SK-N-SH treated with all-trans-retinoic acid at 6 μM for 48 hours (cell line): Measurements from ENCODE around the gene SPINK9.

Source experiments
- ATAC-seq: fragments of 200-7000 bp; cut with Tn5 transposase; 3 replicates; pipeline ENCODE4 v1.9.1; 2020; ENCODE audit warnings: mild to moderate bottlenecking, moderate library complexity
- ARNTL ChIP-seq: fragments of 450-650 bp; formaldehyde crosslinking; IDR thresholded peaks from 2 replicates; pipeline ENCODE4 v1.5.0; 2020; ENCODE audit warnings: low read depth, mild to moderate bottlenecking, moderate library complexity, borderline replicate concordance
- BACH2 ChIP-seq: fragments of 250-450 bp; sonication (Bioruptor Pico); IDR thresholded peaks from 2 replicates; pipeline ENCODE4 v1.9.0; 2021; ENCODE audit warnings: mild to moderate bottlenecking, borderline replicate concordance
- CSDC2 ChIP-seq: fragments of 250-450 bp; sonication (Bioruptor Pico); IDR thresholded peaks from 2 replicates; pipeline ENCODE4 v1.5.0; 2020; ENCODE audit warnings: mild to moderate bottlenecking, moderate library complexity
- ESRRG ChIP-seq: fragments of 250-450 bp; sonication (Bioruptor Pico); IDR thresholded peaks from 2 replicates; pipeline ENCODE4 v1.6.1; 2021; ENCODE audit warnings: mild to moderate bottlenecking
- GLIS3 ChIP-seq: fragments of 250-450 bp; sonication (Bioruptor Pico); IDR thresholded peaks from 2 replicates; pipeline ENCODE4 v1.5.0; 2020; ENCODE audit warnings: mild to moderate bottlenecking, moderate library complexity
- ISL1 ChIP-seq: fragments of 250-450 bp; sonication (Bioruptor Pico); IDR thresholded peaks from 2 replicates; pipeline ENCODE4 v2.1.2; 2022; ENCODE audit warnings: mild to moderate bottlenecking, moderate library complexity
- OSR1 ChIP-seq: fragments of 250-450 bp; sonication (Bioruptor Pico); IDR thresholded peaks from 2 replicates; pipeline ENCODE4 v1.8.0; 2022; ENCODE audit warnings: moderate library complexity, mild to moderate bottlenecking, inconsistent platforms
- PPARA ChIP-seq: fragments of 250-450 bp; sonication (Bioruptor Pico); IDR thresholded peaks from 2 replicates; pipeline ENCODE4 v1.5.0; 2020; ENCODE audit warnings: mild to moderate bottlenecking, borderline replicate concordance
- RARB ChIP-seq: fragments of 250-450 bp; sonication (Bioruptor Pico); IDR thresholded peaks from 2 replicates; pipeline ENCODE4 v1.8.0; 2021; ENCODE audit warnings: mild to moderate bottlenecking, moderate library complexity
- SNAI2 ChIP-seq: fragments of 250-450 bp; sonication (Bioruptor Pico); IDR thresholded peaks from 2 replicates; pipeline ENCODE4 v1.5.0; 2020; ENCODE audit warnings: mild to moderate bottlenecking, moderate library complexity
- TOX ChIP-seq: fragments of 250-450 bp; sonication (Bioruptor Pico); IDR thresholded peaks from 2 replicates; pipeline ENCODE4 v1.8.0; 2021; ENCODE audit warnings: mild to moderate bottlenecking, moderate library complexity, borderline replicate concordance
- ZC3H10 ChIP-seq: fragments of 250-450 bp; sonication (Bioruptor Pico); IDR thresholded peaks from 2 replicates; pipeline ENCODE4 v1.5.1; 2021; ENCODE audit warnings: mild to moderate bottlenecking, moderate library complexity
- ZNF565 ChIP-seq: fragments of 450-650 bp; formaldehyde crosslinking; conservative IDR thresholded peaks from 2 replicates; pipeline ENCODE4 v1.5.0; 2020; ENCODE audit warnings: low read depth, mild to moderate bottlenecking, moderate library complexity
- ZNF70 ChIP-seq: fragments of 450-650 bp; formaldehyde crosslinking; IDR thresholded peaks from 2 replicates; pipeline ENCODE4 v1.5.0; 2020; ENCODE audit warnings: mild to moderate bottlenecking, moderate library complexity
- ZNF8 ChIP-seq: fragments of 450-650 bp; formaldehyde crosslinking; IDR thresholded peaks from 2 replicates; pipeline ENCODE4 v1.5.0; 2020; ENCODE audit warnings: mild to moderate bottlenecking, moderate library complexity
- TF ChIP-seq, protein P1 (sequence below): fragments of 250-450 bp; sonication (Bioruptor Pico); IDR thresholded peaks from 2 replicates; pipeline ENCODE4 v1.5.1; 2021; ENCODE audit warnings: mild to moderate bottlenecking, moderate library complexity
- TF ChIP-seq, protein P2 (sequence below): fragments of 250-450 bp; sonication (Bioruptor Pico); IDR thresholded peaks from 2 replicates; pipeline ENCODE4 v1.8.0; 2020; ENCODE audit warnings: mild to moderate bottlenecking, moderate library complexity, borderline replicate concordance
- TF ChIP-seq, protein P3 (sequence below): fragments of 250-450 bp; sonication (Bioruptor Pico); IDR thresholded peaks from 2 replicates; pipeline ENCODE4 v1.5.0; 2020; ENCODE audit warnings: mild to moderate bottlenecking, moderate library complexity
- TF ChIP-seq, protein P4 (sequence below): fragments of 250-450 bp; sonication (Bioruptor Pico); IDR thresholded peaks from 2 replicates; pipeline ENCODE4 v1.5.1; 2020; ENCODE audit warnings: low read depth, mild to moderate bottlenecking, moderate library complexity

Gene SPINK9

DNA sequence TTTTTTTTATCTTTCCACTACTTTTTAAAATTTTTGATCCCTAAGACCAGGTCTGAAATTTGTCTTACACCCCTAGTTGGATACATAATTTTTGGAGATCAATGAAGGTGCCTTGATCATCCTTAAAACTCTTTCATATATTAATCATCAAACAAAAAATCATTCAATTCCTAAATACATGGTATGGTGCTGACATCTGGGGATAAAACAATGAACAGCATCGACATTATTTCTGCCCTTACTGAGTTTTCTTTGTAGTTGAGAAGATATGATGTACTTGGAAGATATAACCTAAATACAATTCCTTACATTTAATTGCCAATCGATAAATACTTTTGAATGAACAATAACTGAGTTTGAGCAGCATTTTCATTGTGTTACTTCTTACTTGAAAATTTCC, 18.3 kb downstream of the SPINK9 start (continued):
- TF ChIP-seq, protein P1, sequence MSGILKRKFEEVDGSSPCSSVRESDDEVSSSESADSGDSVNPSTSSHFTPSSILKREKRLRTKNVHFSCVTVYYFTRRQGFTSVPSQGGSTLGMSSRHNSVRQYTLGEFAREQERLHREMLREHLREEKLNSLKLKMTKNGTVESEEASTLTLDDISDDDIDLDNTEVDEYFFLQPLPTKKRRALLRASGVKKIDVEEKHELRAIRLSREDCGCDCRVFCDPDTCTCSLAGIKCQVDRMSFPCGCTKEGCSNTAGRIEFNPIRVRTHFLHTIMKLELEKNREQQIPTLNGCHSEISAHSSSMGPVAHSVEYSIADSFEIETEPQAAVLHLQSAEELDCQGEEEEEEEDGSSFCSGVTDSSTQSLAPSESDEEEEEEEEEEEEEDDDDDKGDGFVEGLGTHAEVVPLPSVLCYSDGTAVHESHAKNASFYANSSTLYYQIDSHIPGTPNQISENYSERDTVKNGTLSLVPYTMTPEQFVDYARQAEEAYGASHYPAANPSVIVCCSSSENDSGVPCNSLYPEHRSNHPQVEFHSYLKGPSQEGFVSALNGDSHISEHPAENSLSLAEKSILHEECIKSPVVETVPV = no peak
- TF ChIP-seq ZNF565 (CRISPR knock-in tag) = no peak
- TF ChIP-seq ZC3H10 (CRISPR knock-in tag) = no peak
- TF ChIP-seq, protein P2, sequence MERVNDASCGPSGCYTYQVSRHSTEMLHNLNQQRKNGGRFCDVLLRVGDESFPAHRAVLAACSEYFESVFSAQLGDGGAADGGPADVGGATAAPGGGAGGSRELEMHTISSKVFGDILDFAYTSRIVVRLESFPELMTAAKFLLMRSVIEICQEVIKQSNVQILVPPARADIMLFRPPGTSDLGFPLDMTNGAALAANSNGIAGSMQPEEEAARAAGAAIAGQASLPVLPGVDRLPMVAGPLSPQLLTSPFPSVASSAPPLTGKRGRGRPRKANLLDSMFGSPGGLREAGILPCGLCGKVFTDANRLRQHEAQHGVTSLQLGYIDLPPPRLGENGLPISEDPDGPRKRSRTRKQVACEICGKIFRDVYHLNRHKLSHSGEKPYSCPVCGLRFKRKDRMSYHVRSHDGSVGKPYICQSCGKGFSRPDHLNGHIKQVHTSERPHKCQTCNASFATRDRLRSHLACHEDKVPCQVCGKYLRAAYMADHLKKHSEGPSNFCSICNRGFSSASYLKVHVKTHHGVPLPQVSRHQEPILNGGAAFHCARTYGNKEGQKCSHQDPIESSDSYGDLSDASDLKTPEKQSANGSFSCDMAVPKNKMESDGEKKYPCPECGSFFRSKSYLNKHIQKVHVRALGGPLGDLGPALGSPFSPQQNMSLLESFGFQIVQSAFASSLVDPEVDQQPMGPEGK (CRISPR knock-in tag) = no peak
- TF ChIP-seq TOX (CRISPR knock-in tag) = no peak
- no peak for TF ChIP-seq SNAI2

DNA sequence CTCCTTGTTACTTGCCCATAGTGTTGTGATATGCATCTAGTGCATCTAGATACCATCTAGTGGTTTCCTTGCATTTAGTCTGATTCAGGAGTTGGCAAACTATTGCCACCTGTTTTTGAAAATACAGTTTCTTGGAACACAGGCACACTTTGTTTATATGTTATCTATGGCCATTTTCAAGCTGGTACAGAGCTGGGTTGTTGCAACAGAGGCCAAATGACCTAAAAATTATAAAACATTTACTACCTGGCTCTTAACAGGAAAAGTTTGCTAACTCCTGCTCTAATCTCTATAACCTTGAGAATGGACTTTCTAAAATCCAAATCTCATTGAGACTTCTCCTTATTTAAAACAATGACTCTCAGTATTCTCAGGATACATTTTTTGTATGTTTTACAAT, 29.0 kb downstream of the SPINK9 start:
- TF ChIP-seq ARNTL (CRISPR knock-in tag) (no peak), ESRRG (CRISPR knock-in tag) (no peak)
- ATAC-seq = no peak

DNA sequence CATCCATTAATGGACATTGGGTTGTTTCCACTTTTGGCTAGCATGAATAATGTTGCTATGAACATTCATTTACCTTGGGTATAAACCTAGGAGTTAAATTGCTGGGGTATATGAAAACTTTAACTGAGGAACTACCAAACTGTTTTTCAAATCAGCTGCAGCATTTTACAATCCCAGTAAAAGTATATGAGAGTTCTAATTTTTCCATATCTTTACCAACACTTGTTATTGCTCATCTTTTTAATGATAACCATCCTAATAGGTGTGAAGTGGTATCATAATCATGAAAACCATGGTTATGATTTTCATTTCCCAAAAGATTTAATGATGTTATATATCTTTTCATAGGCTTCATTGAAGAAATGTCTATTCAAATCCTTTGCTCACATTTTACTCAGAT, 32.9 kb downstream of the SPINK9 start:
- TF ChIP-seq SNAI2 (no peak), CSDC2 (CRISPR knock-in tag) (no peak), BACH2 (no peak), PPARA (CRISPR knock-in tag) (no peak), ZNF8 (no peak), GLIS3 (CRISPR knock-in tag) (no peak), OSR1 (CRISPR knock-in tag) (no peak), ZC3H10 (CRISPR knock-in tag) (no peak), ZNF70 (CRISPR knock-in tag) (no peak), ISL1 (CRISPR knock-in tag) (no peak)
- TF ChIP-seq, protein P1 = no peak
- TF ChIP-seq, protein P2 (CRISPR knock-in tag) = no peak
- ATAC-seq = no peak

DNA sequence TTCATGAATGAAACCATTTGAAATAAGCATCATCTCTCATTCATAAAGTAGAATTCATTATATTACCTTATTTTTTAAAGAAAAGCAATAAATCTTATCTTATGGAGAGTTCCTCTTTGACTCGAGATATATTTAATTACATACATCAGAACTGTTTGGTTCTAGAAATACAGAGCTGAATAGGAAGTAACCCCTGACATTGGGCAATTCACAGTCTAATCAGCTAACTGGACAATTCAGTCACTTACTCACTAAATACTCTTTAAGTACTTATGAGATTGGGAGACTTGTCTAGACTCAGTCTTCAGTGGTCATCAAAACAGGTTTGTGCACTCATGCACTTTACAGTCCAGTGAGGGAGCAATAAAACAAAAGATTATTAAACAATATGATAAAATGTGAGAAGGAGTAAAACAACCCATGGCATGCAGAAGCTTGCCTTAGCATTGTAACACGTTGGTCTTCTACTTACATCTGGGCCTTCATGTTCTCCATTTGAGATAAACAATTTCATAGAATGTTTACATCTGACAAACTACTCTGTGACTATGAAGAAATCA, 36.9 kb downstream of the SPINK9 start:
- TF ChIP-seq SNAI2 (no peak), ZNF565 (CRISPR knock-in tag) (no peak), ARNTL (CRISPR knock-in tag) (no peak), BACH2 (no peak), ISL1 (CRISPR knock-in tag) (no peak), ZC3H10 (CRISPR knock-in tag) (no peak), GLIS3 (CRISPR knock-in tag) (no peak), RARB (no peak), PPARA (CRISPR knock-in tag) (no peak), CSDC2 (CRISPR knock-in tag) (no peak), ESRRG (CRISPR knock-in tag) (no peak), ZNF8 (no peak), ZNF70 (CRISPR knock-in tag) (no peak)
- TF ChIP-seq, protein P3, sequence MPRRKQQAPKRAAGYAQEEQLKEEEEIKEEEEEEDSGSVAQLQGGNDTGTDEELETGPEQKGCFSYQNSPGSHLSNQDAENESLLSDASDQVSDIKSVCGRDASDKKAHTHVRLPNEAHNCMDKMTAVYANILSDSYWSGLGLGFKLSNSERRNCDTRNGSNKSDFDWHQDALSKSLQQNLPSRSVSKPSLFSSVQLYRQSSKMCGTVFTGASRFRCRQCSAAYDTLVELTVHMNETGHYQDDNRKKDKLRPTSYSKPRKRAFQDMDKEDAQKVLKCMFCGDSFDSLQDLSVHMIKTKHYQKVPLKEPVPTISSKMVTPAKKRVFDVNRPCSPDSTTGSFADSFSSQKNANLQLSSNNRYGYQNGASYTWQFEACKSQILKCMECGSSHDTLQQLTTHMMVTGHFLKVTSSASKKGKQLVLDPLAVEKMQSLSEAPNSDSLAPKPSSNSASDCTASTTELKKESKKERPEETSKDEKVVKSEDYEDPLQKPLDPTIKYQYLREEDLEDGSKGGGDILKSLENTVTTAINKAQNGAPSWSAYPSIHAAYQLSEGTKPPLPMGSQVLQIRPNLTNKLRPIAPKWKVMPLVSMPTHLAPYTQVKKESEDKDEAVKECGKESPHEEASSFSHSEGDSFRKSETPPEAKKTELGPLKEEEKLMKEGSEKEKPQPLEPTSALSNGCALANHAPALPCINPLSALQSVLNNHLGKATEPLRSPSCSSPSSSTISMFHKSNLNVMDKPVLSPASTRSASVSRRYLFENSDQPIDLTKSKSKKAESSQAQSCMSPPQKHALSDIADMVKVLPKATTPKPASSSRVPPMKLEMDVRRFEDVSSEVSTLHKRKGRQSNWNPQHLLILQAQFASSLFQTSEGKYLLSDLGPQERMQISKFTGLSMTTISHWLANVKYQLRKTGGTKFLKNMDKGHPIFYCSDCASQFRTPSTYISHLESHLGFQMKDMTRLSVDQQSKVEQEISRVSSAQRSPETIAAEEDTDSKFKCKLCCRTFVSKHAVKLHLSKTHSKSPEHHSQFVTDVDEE = no peak
- TF ChIP-seq, protein P4, sequence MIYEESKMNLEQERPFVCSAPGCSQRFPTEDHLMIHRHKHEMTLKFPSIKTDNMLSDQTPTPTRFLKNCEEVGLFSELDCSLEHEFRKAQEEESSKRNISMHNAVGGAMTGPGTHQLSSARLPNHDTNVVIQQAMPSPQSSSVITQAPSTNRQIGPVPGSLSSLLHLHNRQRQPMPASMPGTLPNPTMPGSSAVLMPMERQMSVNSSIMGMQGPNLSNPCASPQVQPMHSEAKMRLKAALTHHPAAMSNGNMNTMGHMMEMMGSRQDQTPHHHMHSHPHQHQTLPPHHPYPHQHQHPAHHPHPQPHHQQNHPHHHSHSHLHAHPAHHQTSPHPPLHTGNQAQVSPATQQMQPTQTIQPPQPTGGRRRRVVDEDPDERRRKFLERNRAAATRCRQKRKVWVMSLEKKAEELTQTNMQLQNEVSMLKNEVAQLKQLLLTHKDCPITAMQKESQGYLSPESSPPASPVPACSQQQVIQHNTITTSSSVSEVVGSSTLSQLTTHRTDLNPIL (CRISPR knock-in tag) = no peak
- no peak for ATAC-seq
